RKO (cell line): ENCODE measurements around the gene CDCA7L.
A peak's percentile ranks its signal among the peaks of the same experiment; 100 is the strongest.

Experiments used
- DNase-seq: peaks from one replicate; pipeline ENCODE4 v3.0.0-alpha.2; 2016; ENCODE audit warnings: low spot score

CDCA7L gene

GRCh38 chr7:21945454-21946221 lies at the start of gene CDCA7L:
TSS of gene CDCA7L (minus strand) at chr7:21945899. CDS start at chr7:21945804, 95 bp downstream.
- DNase-seq, result peak; percentile 80

- DNase-seq, result no peak
Measured at GRCh38 chr7:21986096-21986495, 40.4 kb upstream of the CDCA7L start.

- peak; percentile 13 for DNase-seq
Measured at GRCh38 chr7:21984042-21984441, 38.3 kb upstream of the CDCA7L start.

- no peak for DNase-seq
Measured at GRCh38 chr7:21983056-21983455, 37.4 kb upstream of the CDCA7L start.

- DNase-seq, result no peak
Measured at GRCh38 chr7:21981524-21981923, 35.8 kb upstream of the CDCA7L start.

- DNase-seq, result no peak
Measured at GRCh38 chr7:21980926-21981500, 35.3 kb upstream of the CDCA7L start.

GRCh38 chr7:21972397-21972784 lies 26.7 kb upstream of the CDCA7L start:
- DNase-seq, result no peak

- no peak for DNase-seq
Measured at GRCh38 chr7:21971780-21972396, 26.2 kb upstream of the CDCA7L start.

GRCh38 chr7:21969822-21970221 lies 24.1 kb upstream of the CDCA7L start:
- DNase-seq, result no peak

GRCh38 chr7:21967598-21968003 lies 21.9 kb upstream of the CDCA7L start:
- no peak for DNase-seq

GRCh38 chr7:21966271-21966670 lies 20.6 kb upstream of the CDCA7L start:
- no peak for DNase-seq

GRCh38 chr7:21965291-21965690 lies 19.6 kb upstream of the CDCA7L start:
- DNase-seq, result no peak

GRCh38 chr7:21962677-21963076 lies 17.0 kb upstream of the CDCA7L start:
- no peak for DNase-seq

- peak; percentile 66 for DNase-seq
Measured at GRCh38 chr7:21960922-21961321, 15.2 kb upstream of the CDCA7L start.

GRCh38 chr7:21959387-21959776 lies 13.7 kb upstream of the CDCA7L start:
- DNase-seq, result no peak

- no peak for DNase-seq
Measured at GRCh38 chr7:21953781-21954180, 8.1 kb upstream of the CDCA7L start.

- no peak for DNase-seq
Measured at GRCh38 chr7:21948887-21949540, 3.3 kb upstream of the CDCA7L start.

GRCh38 chr7:21948364-21948763 lies 2.7 kb upstream of the CDCA7L start:
- DNase-seq, result no peak

GRCh38 chr7:21947946-21948345 lies 2.2 kb upstream of the CDCA7L start:
- no peak for DNase-seq

- DNase-seq, result no peak
Measured at GRCh38 chr7:21947056-21947455, 1.4 kb upstream of the CDCA7L start.

- DNase-seq, result no peak
Measured at GRCh38 chr7:21946222-21946709, 567 bp upstream of the CDCA7L start.

GRCh38 chr7:21944616-21945453 lies 864 bp downstream of the CDCA7L start:
- peak; percentile 52 for DNase-seq
